HG02678 (cell line): ENCODE results near the gene OGN.

Experiments used
- ATAC-seq: cut with Tn5 transposase; IDR thresholded peaks from one replicate; pipeline ENCODE4 v1.9.1; 2021; ENCODE audit warnings: mild to moderate bottlenecking, moderate library complexity; ENCODE audit not compliant: unreplicated experiment

Gene OGN

DNA sequence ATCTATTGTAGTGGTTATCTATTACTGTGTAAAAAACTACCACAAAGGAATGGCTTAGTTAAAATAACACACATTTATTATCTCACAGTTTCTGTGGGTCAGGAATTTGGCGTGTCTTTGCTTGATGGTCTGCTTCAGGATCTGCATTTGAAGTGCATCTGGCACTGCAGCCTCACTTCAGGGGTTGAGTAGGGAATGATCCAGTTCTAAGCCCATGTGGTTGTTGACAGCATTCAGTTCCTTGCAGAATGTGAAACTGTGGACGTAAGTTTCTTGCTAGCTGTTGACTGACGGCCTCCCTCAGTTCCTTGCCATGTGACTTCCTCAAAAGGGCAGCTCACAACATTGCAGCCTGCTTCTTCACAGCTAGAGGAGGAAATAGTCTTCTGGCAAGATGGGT, 2.1 kb upstream of the OGN start:
- peak; percentile 70 for ATAC-seq

- no peak for ATAC-seq
These were observed 1.4 kb upstream of the OGN start for GRCh38 chr9:92405818-92406217.

DNA sequence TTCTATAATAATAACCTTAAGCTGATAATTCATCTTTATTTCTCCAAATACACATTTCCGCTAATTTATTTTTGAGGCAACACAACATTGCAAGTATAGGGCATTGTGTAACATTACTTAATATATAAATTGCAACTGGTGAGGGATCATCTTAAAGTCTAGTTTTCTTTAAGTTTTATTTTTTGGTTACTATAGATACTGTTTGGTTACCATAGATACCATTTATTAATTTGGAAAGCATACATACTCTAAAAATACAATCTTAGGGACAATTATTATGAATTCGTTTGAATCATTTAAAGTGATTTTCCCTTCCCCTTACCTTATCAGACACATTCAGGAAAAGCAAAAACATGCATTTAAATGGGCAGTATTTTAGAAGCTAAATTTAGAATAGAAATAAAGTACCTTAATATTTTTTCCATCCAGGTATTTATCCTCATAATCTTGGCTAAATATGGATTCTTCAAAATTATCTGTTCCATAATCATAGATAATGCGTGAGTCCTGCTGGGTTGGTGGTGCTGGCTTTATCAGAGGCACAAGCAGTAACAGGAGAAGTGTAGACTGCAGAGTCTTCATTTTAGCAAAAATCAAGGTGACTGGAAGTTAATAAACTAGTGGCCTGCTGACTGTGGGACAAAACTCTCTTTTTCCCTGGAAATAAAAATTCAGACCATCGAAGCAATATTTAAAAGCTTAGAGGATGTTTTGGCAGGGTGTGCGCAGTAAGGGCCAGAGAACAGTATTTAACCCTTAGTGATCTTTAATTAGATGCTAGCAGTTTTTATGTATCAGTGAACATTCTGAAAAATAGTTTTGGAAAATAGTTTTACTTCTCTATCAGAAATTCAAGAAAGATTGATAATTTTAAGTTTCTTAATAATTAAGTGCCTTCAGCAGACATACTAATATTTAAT, 1.3 kb downstream of the OGN start:
- no peak for ATAC-seq

GRCh38 chr9:92402360-92402759, 2.0 kb downstream of the OGN start:
- ATAC-seq, result no peak

DNA sequence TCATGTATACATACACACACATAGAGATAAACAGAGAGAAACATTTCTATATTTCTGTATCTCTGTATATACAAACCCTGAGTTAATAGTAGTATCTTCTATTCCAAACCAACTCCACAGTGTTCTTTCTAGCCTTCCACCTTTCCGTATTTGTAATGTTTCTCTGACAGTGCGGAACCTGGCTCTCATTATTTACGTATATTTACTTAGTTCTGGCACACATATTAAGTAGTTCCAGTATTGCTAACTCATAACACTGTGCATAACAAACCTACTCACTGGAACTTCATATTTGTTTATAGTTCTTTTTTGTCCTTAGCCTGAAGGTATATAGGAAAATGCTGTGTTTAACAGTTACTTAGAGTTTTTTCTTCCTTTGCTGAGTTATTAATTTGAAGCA, 6.5 kb downstream of the OGN start:
- ATAC-seq, result no peak

DNA sequence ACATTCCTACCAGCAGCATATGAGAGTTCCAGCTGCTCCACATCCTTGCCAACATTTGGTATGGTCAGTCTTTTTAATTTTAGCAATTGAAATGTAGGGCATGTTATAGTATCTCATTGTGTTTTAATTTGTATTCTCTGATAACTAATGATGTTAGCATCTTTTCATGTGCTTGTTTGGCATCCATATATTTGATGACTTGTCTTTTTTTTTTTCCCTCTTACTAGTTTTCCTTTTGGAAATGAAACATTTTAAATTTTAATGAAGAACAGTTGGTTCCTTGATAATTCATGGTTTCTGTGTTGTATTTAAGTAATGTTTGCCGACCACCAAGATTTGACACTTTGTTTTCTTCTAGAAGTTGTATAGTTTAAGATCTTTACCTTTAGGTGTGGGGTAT, 8.8 kb downstream of the OGN start:
- no peak for ATAC-seq

- no peak for ATAC-seq
These were observed 10.7 kb downstream of the OGN start for GRCh38 chr9:92393686-92394085.

DNA sequence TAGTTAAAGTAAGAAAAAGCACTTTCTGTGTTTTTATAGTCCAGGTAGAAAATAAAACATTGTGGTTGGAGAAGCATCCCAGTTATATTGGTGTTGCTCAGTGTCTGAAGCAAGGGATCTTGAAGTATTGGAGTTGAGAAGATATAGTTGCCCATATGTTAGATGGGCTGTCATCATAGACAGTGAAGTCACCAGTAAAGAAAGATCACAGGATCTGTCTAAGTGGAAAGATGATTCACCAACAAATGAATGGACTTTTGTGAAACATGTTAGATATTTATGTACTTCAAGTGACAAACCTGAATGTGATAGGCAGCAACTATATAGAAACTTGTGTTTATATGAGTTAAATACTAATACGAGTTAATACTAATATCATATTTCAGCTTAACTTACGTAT, 11.7 kb downstream of the OGN start:
- ATAC-seq, result no peak

GRCh38 chr9:92385953-92386352, 18.4 kb downstream of the OGN start:
- ATAC-seq, result no peak

DNA sequence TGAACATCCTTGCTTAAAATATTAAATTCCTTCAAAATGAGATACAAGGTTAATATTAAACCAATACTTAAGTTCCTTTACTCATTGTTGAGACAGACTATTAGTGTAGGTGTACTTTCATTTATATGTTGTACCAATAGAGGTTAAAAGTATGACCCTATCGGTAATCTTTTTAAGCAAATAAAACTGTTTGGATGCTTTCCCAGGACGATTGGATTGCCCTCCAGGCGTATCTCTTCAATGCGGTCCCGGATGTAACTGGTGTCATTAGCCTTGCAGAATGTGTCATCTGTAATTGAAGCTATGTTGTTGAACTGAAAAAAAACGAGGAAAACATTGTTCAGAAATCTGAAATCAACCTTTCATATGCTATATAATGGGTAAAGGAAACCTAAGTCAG, 18.9 kb downstream of the OGN start:
- ATAC-seq, result no peak

- ATAC-seq, result no peak
These were observed 19.4 kb downstream of the OGN start for GRCh38 chr9:92385001-92385400.

DNA sequence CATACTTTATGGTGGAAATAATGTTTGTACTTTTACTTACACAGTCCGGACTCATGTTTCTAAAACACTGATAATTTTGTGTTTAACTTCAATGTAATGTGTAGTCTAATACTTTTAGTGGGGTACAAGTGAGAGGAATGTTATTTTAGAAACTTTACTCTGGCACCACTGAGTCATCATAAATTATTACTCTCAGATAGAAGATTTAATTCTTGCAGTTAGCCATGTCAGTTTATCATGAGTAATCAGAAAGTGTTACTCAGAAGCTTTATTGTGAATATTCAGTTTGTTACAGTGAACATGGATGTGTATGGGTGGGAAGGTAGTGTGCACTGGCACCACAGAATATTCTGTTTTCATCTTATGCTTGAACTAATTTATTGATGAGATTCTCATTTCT, 20.0 kb downstream of the OGN start:
- ATAC-seq, result no peak

GRCh38 chr9:92381775-92382174, 22.6 kb downstream of the OGN start:
- no peak for ATAC-seq

- ATAC-seq, result no peak
These were observed 23.8 kb downstream of the OGN start for GRCh38 chr9:92380603-92381002.

DNA sequence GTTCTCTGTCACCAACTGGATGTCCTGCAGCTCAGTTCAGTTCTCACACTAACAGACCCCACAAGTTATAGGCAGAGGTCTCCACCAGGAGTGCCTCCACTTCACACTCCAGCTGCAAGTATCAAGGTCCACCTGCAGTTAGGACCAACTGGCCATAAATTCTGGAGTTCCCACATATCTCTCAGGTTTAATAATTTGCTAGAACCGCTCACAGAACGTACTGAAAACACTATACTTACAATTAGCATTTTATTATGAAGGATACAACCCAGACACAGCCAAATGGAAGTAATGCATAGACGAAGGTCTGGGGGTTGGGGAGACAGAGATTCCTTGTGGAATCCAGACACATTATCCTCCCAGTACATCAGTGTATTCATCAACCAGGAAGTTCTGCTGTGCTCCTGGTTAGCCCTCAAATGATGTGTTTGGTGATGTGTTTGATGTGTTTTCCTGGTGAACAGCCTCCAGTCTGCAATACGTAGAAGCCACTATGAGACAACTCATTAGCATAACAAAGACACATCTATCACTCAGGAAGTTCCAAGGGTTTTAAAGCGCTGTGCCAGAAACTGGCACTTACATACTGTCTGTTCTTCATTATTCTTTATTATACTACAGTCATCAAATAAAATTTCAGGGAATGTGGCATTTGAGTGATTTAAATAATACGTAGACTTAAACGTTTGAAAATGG, 25.4 kb downstream of the OGN start:
- ATAC-seq, result no peak

DNA sequence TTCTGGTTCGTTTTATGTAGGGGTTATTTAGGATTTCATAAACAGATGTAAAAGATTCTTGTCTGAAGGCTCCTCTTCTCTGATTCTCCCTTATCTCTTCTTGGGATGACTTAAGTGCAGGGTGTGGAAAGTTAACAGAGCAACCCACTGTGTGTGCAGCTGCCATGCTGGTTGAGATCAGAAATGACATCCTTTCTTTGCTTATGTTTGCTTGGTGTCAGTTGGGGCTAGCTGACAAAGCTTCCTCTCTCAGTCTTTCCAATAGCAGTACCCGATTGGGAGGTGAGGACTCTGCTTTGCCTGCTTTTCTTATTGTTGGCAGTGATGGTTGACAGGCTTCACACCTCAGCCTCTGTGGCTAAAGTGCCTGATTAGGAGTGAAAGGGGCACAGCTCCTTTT, 26.5 kb downstream of the OGN start:
- no peak for ATAC-seq

DNA sequence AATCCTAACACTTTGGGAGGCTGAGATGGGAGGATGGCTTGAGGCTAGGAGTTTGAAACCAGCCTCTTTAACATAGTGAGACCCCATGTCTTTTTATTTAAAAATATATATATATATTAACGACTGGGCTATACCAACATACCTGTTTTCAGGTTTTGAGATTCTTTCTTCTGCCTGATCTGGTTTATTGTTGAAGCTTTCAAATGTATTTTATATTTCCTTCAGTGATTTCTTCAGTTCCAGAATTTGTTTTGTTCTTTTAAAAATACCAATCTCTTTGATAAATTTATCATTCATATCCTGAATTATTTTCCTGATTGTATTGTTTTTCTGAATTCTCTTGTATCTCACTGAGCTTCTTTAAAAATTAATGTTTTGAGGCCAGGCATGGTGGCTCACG, 31.2 kb downstream of the OGN start:
- ATAC-seq, result no peak

DNA sequence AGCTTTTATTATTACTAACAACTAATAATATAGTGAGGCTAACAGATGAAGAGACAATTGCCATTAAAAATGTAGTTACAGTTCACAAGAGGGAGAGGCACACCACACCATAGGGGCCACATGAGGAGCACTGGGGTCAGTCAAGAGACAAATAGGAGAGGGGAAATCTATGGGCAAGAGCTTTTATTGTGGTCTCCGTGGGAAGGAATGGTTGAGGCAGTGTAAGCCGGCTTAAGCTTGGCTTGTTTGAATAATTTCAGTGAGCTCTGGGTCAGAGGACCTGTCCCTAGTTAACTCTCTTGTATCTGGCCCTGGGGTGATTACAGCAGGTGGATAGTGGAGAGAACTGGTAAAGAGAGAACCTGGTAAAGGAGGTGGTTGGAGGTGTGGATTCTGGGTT, 35.3 kb downstream of the OGN start:
- no peak for ATAC-seq

GRCh38 chr9:92360083-92360482, 44.3 kb downstream of the OGN start:
- no peak for ATAC-seq

GRCh38 chr9:92359394-92359995, 44.9 kb downstream of the OGN start:
- no peak for ATAC-seq

DNA sequence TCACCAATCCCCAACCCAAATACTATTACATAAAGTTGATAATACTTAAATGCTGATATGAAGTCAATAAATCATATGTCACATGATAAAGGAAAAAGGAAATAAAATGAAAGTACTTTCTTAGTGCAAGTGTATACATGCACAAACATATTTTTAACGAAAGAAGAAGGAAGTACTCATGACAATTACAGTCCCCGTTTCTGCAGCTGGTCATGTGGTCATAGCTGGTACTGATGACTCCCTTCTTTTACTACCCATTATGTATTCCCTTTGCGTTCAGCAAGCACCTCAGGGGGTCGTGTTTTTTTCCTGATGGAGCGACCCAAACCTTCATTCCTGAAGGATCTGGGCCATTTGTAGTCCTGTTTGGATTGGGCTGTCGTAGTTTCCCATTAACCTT, 51.3 kb downstream of the OGN start:
- no peak for ATAC-seq

- ATAC-seq, result no peak
These were observed 53.6 kb downstream of the OGN start for GRCh38 chr9:92350740-92351133.
